Measurements from ENCODE around the gene TECPR1. TPM values are rescaled to one million over a fixed set of nuclear protein-coding genes. Genes with fewer than 3 reads are reported as not detected.

The TECPR1 gene
- total RNA-seq, 2 donors from 2014 or later, result 39.7 to 45.2 TPM

DNA sequence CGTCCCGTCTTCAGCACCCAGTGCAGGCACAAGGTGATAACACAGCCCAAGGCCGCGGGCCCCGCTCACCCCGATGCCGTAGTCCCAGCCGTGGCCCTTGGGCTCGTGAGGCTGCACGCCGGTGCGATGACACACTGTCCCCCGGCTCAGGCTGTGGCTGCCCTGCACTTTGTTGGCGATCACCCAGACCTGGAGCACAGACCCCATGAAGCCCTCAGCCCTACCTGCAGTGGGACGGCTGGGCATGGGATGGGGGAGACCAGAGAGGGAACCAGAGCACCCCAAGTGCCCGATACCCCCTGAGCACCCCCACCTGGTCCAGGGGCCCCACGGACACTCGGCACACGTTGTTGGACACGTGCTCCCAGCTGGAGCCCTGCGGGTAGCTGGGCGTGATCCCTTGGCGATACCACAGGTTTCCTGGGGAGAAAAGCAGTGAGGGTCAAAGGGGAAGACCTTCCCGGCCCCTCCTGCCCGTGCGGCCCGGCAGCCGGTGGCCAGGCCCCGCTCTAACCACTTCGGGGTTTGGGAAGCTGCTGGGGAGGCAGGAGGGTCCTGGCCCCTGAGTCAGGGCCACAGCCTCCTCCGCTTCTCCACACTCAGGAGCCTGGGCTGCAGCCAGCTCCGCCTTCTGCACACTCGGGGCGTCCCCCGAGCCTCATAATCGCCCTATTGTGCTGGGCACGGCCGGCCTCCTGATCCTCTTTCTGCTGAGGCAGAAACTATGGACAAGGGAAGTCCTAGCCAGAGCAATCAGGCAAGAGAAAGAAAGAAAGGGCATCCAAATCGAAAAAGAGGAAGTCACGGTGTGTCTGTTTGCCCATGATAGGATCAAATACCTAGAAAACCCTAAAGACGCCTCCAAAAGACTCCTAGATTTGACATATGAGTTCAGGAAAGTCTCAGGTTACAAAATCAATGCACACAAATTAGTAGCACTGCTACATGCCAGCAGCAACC lies 34.1 kb downstream of the TECPR1 start:
- no peak for ATAC-seq
- DNase-seq, result peak in 1 of 2 donors; percentile 24
- intact Hi-C loops (cut with DNase I, micrococcal nuclease), result no loop called here

DNA sequence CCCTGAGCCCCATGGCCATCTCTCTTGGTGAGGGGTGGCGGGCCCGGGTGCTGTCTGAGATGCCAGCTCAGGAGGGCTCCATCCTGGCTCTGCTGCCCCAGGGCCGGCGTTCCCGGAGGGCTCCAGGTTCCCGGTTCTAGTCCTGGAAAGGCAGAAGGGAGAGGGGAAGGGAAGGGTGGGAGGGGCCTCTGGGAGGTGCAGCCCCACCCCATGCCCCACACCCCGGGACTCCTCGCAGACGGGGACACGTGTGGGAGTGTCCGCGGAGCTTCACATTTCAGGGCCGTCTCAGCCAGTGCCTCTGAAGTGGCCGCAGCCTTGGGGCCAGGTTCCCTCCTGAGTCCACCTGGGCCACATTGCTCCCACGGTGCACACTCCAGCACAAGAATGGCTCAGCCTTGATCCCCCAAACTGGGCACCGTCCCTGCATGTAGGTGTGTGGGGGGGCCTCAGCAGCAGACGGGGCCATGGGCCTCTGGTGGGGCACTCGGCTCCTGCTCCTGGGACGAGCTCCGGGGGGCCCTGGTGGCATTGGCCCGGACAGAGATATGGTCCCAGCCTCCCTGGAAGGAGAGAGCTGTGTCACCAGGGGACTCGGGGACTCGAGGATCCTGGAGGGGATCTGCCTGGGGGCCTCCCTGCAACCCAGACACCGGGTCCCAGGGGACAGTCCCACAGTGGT lies 35.0 kb downstream of the TECPR1 start:
- intact Hi-C loops (cut with DNase I, micrococcal nuclease), result no loop called here
- ATAC-seq (no peak), DNase-seq (no peak)

DNA sequence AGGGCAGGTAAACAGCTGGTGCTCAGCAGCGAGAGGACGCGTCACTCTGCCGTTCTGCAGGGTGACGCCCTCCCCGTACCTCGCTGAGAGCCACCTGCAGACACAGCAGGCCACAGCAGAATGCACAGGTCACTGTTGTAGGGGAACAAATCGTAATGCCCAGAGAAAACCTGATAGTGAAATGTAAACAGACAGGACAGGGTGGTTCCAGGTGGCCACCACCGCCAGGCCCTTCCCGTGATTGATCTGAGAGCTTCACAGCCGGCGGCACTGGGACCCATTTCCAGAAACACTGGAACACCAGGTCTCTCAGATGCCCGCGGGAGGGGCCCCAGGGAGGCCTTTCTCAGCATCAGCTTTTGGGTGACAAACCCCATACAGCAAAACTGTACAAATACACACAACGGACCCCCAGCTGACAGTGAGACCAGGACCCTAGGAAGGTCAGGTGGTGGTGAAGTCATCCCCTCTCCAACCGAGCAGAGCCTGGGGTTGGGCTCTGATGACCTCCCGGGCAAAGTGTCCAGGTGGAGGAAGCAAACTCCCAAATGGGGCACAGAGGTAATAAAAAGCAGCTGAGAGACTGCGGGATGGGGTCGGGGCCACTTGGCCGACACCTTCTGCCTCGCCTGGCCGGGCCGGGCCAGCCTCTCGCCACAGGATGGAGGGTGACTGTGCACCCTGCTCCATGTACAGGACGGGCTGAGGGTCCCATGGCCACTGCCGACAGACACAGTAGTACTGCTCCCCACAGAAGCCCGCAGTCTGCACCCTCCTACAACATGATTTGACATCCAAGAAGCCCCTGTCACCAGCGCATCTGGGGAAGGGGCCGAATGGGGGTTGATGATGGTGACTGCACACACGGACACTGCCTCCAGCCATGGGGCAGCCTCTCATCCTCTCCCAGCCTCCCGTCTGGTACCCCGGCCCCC lies 36.2 kb downstream of the TECPR1 start:
- intact Hi-C loops (cut with DNase I, micrococcal nuclease), result no loop called here
- ATAC-seq (no peak), DNase-seq (no peak)

DNA sequence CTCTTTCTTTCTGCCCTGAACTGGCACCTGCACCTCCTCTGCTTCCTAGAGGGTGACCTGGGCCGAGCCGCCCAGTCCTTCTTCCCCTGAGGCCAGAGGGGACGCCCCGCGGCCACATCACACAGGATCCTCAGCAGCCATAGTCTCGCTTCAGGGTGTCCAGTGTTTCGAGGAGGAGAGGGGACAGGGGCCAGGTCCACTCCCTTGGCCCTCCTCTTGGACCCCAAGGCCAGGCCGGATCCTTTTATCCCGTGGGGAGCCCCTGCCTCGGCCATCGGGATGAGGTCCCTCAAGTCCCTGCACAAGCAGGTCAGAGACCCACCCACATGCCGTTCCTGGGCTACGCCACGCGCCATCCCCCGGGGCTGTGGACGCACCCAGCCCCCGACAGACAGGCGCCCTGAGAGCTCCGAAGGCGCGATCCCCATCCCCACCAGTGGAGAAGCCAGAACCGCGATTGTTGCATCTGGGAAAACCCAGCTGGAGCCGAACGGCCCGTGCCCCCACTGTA lies 37.2 kb downstream of the TECPR1 start:
- DNase-seq (no peak), ATAC-seq (no peak)
- intact Hi-C loops (cut with DNase I, micrococcal nuclease), result no loop called here

DNA sequence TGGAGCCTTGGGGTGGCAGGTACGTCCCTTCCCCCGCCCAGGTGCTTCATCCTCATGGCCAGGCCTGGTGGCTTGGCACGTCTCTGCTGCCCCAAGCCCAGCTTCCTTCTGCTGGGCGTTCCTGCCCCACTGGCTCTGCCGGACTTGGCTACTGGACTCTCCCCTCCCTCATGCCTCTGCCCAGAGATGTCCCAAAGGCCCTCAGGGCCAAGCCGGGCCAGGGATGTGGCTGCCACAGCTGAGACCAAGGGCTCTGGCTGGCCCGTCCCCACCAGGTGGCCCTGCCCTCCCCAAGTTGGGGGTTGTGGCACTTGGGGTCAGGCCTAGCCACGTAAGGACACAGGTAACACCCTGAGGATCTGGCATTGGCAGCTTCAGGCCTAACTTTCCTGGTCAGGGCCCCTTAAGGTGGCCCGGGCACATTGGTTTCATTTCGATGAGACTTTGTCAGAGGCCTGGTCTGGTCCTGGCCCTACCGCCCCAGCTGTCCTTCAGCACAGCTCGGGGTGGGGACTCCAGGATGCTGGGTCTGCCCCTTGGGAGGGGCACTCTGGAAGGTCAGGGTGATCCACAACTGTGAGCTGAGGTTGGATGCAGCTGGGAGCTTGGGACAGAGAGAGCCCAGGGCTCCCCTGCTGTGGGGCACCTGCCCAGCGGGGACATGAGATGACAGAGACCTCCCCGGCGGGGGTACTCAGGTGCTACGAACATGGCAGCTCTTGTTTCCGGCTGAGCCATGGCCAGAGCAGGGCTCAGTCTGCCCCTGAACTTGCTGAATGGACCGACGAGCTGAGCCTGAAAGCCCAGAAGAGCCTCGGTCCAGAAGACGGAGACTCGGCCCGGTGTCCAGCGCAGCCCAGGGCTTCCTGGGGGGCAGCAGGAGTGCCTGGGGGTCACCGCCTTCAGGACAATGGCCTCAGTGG lies 37.9 kb downstream of the TECPR1 start:
- DNase-seq (no peak), ATAC-seq (peak; percentile 3)
- intact Hi-C loops (cut with DNase I, micrococcal nuclease), result no loop called here

DNA sequence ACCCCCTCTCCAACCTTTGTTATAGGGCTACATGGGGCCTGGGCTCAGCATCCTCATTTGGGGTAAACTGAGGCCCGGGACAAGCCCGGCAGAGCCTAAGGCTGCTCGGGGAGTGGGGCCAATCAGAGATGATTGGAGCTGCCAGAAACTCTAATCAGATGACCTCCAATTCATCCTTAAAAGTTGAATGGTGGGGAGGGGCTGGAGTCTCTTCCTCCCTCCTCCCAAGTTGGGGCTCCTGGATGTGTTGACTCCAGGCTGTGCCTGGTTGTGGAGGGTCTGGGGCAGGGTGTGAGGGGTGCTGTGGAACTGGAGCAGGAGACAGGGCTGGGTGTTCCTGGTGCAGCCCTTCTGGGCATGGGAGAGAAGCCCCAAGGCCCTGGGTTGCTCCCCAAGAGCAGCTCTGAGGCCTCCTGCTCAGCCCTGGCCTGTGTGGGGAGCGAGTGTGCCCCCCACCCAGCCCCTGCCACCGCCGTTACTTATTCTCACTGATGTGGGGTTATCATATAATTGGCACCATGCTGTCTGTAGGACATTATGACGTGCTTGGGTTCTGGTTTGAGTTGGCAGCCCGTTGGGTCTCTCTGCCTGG lies 38.6 kb downstream of the TECPR1 start:
- DNase-seq (no peak), ATAC-seq (no peak)
- intact Hi-C loops (cut with DNase I, micrococcal nuclease), result no loop called here

DNA sequence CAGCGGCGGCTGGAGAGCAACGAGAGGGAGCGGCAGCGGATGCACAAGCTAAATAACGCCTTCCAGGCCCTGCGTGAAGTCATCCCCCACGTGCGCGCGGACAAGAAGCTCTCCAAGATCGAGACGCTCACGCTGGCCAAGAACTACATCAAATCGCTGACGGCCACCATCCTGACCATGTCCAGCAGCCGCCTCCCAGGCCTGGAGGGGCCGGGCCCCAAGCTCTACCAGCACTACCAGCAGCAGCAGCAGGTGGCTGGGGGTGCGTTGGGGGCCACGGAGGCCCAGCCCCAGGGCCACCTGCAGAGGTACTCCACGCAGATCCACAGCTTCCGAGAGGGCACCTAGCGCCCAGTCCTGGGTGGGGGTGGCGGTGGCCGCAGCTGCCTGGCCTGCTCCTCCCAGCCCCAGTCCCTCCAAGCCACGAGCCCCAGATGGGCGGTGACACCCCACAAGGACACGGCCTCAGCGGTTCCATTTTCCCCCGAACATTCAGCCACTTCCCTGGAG lies 39.4 kb downstream of the TECPR1 start:
- intact Hi-C loops (cut with DNase I, micrococcal nuclease), result no loop called here
- DNase-seq (no peak), ATAC-seq (no peak)

DNA sequence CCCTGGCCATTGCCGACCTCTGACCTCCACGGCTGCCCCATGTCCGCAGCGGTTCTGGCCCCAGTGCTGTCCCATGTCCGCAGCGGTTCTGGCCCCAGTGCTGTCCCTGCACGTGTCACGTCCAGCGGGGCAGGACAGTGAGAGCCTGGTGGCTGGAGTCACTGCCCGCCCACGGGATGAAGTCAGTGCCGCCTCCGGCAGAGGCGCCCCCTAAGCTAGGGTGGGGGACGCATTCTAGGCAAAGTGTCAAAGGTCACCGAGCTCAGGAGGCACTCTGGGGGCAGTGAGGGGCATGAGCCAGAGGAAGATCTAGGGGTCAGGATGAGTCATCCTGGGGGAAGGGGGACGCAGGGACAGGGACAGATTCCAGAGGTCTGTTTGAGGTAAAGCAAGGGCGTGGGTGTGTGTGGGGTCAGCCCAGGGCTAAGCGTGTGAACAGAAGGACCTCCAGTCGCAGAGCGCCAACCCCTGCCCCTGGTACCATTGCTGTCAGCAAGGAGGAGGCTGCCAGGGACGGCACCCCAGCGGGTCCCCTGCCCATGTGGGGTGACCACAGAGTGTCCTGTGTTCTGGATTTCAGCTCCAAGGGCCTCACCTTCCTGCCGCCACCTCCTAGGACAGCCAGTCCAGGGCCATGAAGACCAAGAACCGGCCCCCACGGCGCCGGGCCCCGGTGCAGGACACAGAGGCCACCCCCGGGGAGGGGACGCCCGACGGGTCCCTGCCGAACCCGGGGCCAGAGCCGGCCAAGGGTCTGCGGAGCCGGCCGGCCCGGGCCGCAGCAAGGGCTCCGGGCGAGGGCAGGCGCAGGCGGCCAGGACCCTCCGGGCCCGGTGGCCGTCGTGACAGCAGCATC lies 40.1 kb downstream of the TECPR1 start:
- intact Hi-C loops (cut with DNase I, micrococcal nuclease), result no loop called here
- peak; percentile 22 for ATAC-seq
- DNase-seq, result no peak

DNA sequence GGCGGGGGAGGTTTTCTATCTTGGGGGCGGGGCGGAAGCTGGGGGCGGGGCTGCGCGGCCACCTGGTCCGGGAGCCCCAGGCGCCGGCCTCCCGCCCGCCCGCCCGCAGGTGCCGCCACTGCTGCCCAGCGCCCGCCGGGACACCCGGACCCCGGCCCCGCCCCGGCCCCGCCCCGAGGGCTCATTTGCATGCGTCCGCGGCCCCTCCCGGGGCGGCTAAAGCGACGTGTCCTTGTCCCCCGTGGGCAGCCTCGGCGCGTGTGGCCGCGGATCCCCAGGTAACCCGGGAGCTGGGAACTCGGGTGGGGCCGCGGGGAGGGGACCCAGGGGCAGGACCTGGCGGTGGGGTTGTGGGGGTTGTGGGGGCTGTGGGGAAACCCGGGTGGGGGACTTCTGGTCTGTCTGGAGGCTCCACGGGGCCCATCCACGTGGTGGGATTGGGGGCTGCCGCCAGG lies 40.8 kb downstream of the TECPR1 start, which contains the start of gene BHLHA15:
Gene BHLHA15, plus strand, starts transcription at position 219 of the 455 bp plus-strand sequence. CDS start 871 bp downstream, outside the sequence.
- peak; percentile 68 for ATAC-seq
- DNase-seq, result peak; percentile 70 to 79
- intact Hi-C loops (cut with DNase I, micrococcal nuclease), result no loop called here

DNA sequence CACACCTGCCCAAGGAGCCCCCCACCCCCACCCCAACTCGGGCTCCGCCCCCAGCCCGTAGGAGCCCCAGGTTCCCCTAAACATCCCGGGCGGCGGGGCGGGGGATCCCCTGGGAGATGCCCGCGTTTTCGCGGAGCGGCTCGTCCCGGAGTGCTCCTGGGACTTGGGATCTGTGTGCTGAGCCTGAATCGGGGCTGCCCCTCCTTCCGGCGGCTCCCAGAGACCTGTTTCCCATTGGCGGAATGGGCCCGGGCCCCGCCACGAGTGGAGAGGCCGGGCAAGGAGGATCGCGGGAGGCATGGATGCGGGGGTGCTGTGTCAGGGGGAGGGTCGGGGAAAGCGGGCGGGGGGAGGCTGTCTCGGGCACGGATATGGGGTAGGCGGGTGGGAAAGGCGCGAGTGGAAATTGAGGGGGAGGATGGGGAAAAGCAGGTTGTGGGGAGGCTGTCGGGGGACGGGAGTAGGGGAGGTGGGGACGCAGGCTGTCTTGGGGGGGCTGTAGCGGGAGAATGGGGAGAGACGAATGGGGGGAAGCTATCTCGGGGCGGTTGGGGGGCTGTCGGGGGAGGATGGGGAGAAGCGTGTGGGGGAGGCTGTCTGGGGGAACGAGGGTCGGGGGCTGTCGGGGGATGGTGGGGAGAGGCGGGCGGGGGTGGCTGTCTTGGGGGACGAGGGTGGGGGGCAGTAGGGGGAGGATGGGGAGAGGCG lies 41.4 kb downstream of the TECPR1 start:
- intact Hi-C loops (cut with DNase I, micrococcal nuclease), result no loop called here
- ATAC-seq (peak; percentile 44), DNase-seq (peak in 1 of 2 donors; percentile 24)

DNA sequence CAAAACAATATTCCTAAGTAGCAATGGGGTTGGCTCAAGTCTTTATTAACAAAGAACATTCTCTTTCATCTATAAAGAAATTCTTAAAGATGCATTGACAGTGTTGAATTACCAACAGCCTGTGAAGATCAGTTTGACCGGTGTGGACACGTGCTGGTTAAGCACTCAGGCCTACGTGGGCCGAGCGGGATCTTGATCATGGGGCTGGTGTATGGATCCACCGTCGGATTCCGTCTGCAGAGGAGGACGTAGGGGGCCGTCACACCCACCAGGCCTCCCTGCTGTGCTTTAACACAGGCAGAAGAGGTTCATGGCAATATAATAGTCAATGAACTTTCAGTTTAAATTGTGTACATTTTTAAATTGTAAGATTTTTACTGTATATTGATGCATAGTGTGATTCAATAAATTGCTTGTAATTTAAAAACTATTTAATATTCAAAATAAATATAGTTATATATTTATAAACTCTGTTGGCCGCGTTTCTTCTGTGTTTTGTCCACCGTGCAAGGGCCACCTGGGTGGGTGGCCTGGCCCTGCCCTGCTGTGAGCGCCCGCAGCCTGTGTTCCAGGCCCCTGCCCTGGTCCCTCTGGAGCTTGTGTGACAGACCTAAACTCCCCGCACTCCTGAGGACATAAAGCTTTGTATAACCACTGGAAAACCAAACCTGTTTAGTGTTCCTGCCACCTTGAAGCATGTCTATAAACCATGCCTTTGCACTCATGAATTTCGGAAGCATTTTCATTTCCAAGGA lies 42.7 kb downstream of the TECPR1 start:
- DNase-seq (no peak), ATAC-seq (no peak)
- intact Hi-C loops (cut with DNase I, micrococcal nuclease), result no loop called here

DNA sequence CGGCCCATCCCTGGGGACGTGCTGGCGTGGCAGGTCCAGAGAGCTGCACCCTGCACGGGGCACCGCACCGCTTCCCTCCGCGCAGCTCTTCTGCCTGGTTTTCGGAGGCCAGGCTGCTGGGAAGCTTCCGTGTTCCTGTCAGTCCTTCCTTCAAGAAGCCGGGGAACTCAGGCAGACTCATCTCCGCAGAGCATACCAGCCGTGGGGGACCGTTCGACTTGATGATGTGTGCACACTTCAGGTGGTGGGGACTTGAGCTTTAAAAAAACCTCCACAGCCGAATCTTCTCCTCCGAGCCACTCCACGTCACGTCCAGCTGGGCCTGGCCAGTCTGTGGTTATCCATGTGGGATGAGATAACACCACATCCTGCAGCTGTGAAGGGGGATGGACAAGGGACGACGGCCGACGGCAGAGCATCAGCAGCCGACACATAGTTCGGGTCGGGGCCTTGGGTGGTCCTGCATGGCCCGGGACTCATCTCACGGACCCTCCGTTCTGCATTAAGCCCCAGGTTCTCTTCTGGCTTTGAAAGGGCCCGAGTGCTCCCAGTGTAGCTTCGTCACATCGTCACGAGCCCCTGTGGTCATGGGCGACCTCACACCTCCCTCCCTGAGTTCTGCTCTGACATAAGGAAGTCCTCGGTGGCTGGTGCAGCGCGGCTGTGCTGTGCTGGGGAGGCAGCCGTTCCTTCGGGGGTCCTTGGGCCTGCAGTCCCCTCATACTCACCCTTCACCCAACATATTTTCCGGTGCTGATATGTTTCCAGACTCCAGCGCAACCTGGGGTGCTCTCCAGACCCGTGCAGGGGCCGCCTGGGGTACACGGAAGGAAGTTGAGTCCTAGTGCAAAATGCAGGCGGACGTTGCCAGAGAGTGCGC lies 45.3 kb downstream of the TECPR1 start:
- DNase-seq, result no peak
- intact Hi-C loops (cut with DNase I, micrococcal nuclease), result no loop called here
- ATAC-seq, result no peak

DNA sequence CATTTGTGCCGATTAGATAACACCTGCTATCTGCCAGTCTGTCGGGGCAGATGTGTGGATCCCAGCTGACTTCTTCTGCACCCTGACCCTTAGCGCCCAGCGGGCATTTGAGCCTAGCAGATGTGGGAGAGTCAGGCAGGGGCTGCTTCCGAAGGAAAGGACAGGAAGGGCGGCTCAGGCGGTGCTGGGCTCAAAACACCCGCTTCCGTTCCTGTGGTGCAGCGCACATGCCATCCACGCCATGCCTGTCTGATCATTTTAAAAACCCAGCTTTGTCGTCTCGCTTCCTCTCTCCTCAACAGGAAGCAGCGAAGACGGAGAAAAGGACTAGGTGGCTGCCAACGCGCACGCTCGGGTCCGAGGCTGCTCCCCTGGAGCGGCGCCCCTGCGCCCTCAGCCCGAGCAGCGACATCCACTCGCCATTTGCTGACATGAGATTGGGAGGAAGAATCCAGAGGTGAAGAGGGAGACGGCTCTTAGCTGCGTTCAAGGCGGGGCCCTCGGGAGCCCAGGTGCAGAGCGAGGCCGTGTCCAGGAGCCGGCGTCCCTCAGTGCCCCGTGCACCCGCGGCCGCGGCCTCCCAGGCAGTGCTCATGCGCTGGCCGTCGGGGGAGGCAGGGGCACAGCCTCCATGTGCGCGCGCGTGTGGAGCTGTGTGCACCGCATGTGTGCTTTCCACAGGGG lies 46.7 kb downstream of the TECPR1 start:
- no peak for DNase-seq
- intact Hi-C loops (cut with DNase I, micrococcal nuclease), result no loop called here
- no peak for ATAC-seq

All from left colon (tissue), 2 donors.